Fibroblast of skin of back (primary cell): ENCODE data around the gene FNDC11.
"Not testable (repeated sequence)": the region's sequence is repeated elsewhere in the genome, so short reads cannot be mapped to it uniquely, and the experiment has no call there.

Experiments used
- DNase-seq: peaks from one replicate; pipeline ENCODE4 v3.0.0-alpha.2; 2013

The FNDC11 gene

DNA sequence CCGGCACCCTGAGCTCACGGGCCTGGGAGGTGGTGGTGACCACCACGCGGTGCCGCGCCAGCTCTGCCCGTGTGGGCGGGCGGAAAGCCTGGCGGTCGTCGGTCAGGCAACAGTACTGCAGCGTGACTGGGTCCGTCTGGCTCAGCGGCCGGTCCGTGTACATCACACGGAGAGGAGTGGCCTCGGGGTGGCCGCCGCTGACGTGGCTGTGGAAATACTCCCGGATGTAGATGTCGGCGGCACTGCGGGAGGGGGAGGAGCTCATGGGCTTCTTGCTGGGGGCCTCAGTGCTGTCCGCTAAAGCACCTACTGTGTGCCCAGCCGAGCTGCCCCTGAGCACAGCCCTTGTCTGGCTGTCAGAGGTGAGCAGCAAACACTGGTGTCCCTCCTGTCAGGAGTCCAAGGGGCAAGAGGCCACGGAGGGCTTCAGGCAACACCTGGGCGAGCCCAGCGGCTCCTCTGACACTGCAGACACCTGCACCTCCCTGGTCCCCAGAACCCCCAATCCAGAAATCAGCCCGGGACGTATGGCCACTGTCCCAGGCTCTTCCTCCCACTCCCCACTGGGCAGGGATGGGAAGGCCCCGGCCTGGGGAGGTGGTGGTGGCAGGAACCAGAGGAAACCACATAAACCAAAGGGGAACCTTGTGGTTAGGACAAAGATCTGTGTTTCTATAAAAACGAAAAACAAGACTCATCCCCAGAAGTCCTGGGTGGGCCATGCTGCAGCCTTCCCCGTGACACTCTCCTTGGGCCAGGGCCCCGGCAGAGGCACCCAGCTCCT, 13.6 kb downstream of the FNDC11 start:
- no peak for DNase-seq

GRCh38 chr20:63568170-63568981, 14.4 kb downstream of the FNDC11 start:
- no peak for DNase-seq

DNA sequence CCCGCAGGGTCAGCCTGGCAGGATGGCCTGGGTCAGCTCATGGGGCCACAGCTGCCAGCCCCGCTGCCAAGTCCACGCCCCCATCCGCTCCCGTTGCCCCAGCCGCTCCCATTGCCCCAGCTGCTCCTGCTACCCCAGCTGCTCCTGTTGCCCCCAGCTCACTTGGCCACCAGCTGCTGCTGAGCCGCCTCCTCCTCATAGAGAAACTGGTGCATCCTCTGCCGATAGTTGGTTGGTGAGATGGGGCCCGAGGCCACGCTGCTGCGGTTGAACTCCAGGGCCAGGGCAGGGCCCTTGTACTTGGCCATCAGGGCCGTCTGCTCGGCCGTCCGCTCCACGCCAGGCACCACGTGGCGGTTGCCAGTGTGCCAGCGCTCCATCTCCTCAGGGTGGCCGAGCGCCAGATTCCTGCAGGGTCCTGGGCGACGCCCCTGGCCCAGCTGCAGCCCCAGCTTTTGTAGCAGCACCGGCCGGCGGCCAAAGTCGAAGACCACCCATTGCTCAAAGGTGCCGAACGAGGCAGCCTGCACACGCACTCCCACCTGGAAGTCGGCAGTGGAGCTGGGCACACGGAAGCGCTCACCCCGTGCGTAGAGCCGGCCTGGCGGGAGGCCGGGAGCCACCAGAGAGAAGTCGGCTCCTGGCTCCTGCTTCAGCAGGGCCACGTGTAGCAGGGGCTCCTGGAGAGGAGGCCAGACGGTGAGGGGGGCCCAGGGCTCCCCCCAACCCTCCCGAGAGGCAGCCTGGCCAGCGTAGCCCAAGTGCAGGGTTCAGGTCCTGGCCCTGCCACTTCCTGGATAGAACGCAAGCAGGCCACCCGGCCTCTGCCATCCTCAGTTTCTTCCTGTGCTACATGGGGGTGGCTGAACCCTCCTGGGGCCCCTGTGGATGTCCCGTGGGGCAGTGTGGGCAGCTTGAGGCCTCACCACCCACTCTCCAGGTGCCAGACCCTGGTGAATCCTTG, 15.3 kb downstream of the FNDC11 start:
- no peak for DNase-seq

- no peak for DNase-seq
These were observed 16.5 kb downstream of the FNDC11 start for GRCh38 chr20:63570281-63571086.

- not testable (repeated sequence) for DNase-seq
These were observed 17.1 kb downstream of the FNDC11 start for GRCh38 chr20:63571087-63571478.

DNA sequence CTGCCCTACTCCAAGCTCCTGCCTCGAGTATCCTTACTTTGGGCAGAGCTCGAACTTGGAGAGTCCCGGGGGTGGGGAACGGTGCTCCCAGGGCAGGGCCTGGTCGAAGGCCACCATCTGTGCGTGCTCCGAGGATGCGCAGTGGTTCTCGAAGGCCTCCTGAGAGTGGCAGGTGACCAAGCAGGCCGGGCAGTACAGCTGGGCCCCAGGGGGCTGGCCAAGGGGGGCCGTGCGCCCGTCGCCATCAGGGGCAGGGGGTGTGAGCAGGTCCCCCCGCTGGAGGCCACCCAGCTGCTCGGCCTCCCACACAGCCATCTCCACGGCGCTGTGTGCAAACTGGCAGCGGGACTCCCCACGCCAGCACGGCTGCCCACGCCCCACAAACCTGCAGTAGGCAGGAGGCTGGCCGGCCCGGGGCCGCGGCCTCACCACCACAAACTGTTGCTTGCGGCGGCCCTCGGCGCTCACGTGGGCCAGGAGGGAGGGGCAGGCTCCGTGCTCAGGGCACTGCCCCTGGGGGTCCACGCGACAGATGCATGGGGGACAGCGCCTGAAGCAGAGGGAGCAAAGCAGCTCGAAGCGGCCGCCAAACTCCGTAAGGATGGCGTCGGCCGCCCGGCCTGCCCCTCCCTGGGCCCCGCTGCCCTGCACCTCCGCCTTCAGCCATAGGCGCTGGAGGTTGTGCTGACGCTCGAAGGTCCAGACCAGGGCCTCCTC, 18.3 kb downstream of the FNDC11 start:
- no peak for DNase-seq

DNA sequence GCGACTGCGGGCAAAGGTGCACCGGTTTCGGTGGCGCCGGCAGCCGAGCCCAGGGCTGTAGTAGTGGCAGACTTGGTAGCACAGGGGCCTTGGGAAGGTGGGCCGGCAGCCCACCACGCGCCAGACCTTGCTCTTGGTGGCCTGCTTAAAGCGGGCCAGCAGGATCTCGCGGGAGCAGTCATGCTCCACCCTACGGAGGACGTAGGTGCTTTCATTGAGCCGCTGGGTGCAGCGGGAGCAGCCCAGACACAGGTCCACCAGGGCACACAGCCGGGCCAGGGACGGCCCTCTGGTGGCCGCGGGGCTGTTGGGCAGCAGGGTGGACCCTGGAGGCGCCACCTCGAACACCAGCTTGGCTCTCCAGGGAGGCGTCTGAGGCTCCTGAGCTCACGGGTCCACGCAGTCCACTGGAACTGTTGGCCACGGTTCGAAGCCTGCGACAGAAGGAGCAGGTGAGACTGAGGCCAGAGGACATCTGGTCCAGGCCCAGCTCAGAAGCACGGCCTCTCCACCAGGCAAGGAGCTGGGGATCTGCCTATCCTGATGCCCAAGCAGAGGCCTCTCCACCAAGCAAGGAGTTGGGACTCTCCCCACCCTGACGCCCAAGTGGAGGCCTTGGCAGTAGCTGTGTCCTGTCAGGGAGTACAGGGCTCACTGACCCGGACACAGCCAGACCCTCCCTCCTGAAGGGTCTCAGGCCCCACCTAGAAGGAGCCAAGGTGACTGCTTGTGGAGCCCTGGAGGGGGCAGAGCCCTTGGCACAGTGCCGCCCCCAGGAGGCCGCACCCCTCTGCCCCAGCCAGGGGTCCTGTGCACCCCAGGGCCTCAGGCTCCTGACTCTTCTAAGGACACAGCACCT, 19.1 kb downstream of the FNDC11 start:
- DNase-seq = no peak

GRCh38 chr20:63573647-63574131, 19.7 kb downstream of the FNDC11 start:
- no peak for DNase-seq

GRCh38 chr20:63574156-63574828, 20.3 kb downstream of the FNDC11 start, which contains the start of gene HELZ2:
Gene HELZ2 (minus strand): TSS chr20:63574239. CDS start chr20:63572385, 1,854 bp downstream.
- DNase-seq = peak; percentile 74

- peak; percentile 9 for DNase-seq
These were observed 21.1 kb downstream of the FNDC11 start for GRCh38 chr20:63574829-63575743.

DNA sequence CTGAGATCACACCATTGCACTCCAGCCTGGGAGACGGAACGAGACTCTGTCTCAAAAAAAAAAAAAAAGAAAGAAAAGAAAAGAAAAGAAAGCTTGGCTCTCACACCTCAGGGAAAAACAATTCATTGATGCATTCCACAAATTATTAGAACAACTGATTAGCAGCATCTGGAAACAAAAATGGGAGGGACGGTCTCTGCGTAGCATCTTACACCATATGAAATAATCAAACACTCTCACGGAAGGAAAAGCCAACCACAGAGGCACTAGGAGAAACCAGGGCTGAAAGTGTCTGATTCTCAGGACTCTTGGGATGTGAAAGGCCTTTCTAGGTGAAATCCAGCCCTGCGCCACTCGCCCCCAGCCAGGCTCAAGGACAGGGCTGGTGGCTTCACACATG, 22.4 kb downstream of the FNDC11 start:
- no peak for DNase-seq

GRCh38 chr20:63577317-63577894, 23.4 kb downstream of the FNDC11 start:
- DNase-seq = no peak

GRCh38 chr20:63578224-63579016, 24.5 kb downstream of the FNDC11 start:
- DNase-seq = no peak

GRCh38 chr20:63579017-63579694, 25.2 kb downstream of the FNDC11 start:
- DNase-seq = no peak

DNA sequence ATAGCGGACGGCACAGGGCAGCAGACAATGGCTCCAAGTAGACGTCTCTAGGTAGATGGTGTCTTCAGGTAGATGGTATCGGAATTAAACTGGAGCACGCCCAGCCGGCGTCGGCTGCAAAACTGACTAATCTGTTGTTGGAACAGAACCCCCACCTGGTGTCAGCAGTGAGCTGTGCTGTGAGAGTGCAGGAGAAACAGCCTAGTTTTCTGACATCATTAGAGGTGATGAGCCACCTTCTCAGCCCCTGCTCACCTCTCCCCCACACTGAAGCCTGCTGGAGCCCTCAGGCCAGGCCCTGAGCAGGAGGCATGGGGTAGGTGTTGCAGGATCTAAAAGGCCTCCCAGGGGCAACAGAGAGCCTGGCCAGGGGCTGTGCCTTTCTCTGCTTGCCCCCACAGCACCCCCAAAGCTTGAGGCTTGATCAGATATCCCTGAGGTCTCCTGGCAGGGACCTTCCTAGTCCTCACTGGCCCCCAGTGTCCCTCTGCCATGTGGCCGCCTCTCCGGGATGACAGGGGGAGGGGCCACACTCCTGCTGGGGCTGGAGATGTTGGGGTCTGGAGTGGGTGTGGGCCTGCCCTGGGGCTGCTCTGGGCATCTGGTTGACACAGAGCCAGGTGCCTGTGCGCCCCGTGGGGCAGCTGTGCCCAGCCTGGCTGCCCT, 27.0 kb downstream of the FNDC11 start:
- DNase-seq = peak; percentile 27
